ENCODE data around the gene ARHGAP20.

GRCh38 chr11:110573411-110573810 is 138.8 kb downstream of the ARHGAP20 start:
- TF ChIP-seq CREB5 (CRISPR knock-in tag; IDR thresholded peaks at IDR 0.05; ENCODE audit: low read depth): no peak
- TF ChIP-seq BACH2 (CRISPR knock-in tag; IDR thresholded peaks at IDR 0.05; ENCODE audit: borderline replicate concordance): no peak
- TF ChIP-seq TSHZ2 (CRISPR knock-in tag; IDR thresholded peaks at IDR 0.05): no peak
- TF ChIP-seq ARNTL (CRISPR knock-in tag; IDR thresholded peaks at IDR 0.05; ENCODE audit: borderline replicate concordance, low read depth): no peak
- TF ChIP-seq ZFP3 (CRISPR knock-in tag; IDR thresholded peaks at IDR 0.05): no peak
- TF ChIP-seq TOX (CRISPR knock-in tag; IDR thresholded peaks at IDR 0.05; ENCODE audit: borderline replicate concordance): no peak
- TF ChIP-seq CSDC2 (CRISPR knock-in tag; IDR thresholded peaks at IDR 0.05): no peak
- no peak for TF ChIP-seq CSRNP3 (CRISPR knock-in tag; IDR thresholded peaks at IDR 0.05)
- no peak for TF ChIP-seq RARB (CRISPR knock-in tag; IDR thresholded peaks at IDR 0.05)
- TF ChIP-seq GLIS3 (CRISPR knock-in tag; IDR thresholded peaks at IDR 0.05): no peak
- TF ChIP-seq ZC3H10 (CRISPR knock-in tag; IDR thresholded peaks at IDR 0.05): no peak

Data from SK-N-SH treated with all-trans-retinoic acid at 6 μM for 48 hours (cell line).